Kidney epithelial cell (primary cell): ENCODE measurements around the gene KIF26B. TPM values are rescaled to one million over a fixed set of nuclear protein-coding genes. Genes with fewer than 3 reads are reported as not detected.

Source experiments
- DNase-seq: peaks from one replicate; pipeline ENCODE4 v3.0.0-alpha.2; 2010; ENCODE audit warnings: low read depth
- H3K27me3 ChIP-seq: 2 replicates; pipeline ENCODE4 v1.6.0; 2011; ENCODE audit warnings: low read length; ENCODE audit not compliant: control insufficient read depth, insufficient read depth
- H3K36me3 ChIP-seq: 2 replicates; pipeline ENCODE4 v1.5.1; 2011; ENCODE audit warnings: low read length; ENCODE audit not compliant: control insufficient read depth, insufficient read depth
- H3K4me3 ChIP-seq: 2 replicates; pipeline ENCODE4 v1.5.1; 2011; ENCODE audit warnings: low read depth, mild to moderate bottlenecking, control low read depth, low read length
- total RNA-seq: library from RNA; depleted of rRNA; stranded (reverse); fragments of >200 nt; gene quantifications from 2 replicates; pipeline ENCODE4 v1.2.3, GENCODE V29; 2015
- TF ChIP-seq, protein P1 (sequence below): IDR thresholded peaks from 2 replicates; pipeline ENCODE4 v1.5.1; 2011; ENCODE audit warnings: mild to moderate bottlenecking, moderate library complexity, low read length, control low read depth, inconsistent platforms; ENCODE audit not compliant: insufficient read depth, poor library complexity, severe bottlenecking

KIF26B gene
- total RNA-seq, 1 donor from 2014 or later, result 14.6 TPM

DNA sequence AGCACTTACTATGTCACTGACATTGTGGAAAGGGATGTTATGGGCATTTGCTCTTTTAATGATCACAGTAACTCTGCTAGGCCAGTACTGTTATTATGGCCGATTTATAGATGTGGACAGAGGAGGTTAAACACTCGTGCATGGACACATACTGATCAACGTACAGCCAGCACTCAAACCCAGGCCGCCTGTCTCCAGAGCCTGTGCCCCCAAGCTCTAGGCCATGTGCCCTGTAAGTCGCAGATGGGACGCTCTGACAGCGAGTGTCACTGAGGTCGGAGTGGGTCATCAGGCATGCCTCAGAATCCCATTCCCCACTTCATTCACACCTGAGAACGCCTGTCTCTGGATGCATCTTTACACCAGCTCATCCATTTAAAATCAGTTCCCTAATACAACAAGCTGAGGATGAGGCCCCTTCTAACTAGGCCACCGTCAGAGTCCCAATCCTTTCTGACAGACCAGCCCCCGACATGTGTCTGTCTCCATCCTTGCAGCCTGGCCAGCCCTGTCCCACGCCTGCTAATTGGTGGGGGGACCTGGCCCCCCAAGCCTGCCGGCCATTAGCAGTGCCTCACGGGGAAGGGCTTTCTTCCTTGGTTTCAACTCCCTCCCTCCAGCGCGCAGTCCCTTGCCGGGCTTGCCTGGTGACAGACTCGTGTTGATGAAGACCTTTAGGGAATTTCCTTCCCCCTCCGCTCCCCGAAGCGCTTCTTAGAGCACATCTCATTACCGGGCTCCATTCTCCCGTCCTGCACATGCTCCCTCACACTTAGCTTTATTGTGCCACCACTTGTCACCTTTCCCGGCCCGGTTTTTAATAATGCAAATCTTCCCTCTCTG is 436.8 kb downstream of the KIF26B start:
- no peak for DNase-seq
- Histone ChIP-seq H3K27me3 (no peaks in the 10 kb centered on the region), H3K4me3 (no peak overlapping the region), H3K36me3 (no peaks in the 10 kb centered on the region)
- TF ChIP-seq, protein P1, sequence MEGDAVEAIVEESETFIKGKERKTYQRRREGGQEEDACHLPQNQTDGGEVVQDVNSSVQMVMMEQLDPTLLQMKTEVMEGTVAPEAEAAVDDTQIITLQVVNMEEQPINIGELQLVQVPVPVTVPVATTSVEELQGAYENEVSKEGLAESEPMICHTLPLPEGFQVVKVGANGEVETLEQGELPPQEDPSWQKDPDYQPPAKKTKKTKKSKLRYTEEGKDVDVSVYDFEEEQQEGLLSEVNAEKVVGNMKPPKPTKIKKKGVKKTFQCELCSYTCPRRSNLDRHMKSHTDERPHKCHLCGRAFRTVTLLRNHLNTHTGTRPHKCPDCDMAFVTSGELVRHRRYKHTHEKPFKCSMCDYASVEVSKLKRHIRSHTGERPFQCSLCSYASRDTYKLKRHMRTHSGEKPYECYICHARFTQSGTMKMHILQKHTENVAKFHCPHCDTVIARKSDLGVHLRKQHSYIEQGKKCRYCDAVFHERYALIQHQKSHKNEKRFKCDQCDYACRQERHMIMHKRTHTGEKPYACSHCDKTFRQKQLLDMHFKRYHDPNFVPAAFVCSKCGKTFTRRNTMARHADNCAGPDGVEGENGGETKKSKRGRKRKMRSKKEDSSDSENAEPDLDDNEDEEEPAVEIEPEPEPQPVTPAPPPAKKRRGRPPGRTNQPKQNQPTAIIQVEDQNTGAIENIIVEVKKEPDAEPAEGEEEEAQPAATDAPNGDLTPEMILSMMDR, result no peak

DNA sequence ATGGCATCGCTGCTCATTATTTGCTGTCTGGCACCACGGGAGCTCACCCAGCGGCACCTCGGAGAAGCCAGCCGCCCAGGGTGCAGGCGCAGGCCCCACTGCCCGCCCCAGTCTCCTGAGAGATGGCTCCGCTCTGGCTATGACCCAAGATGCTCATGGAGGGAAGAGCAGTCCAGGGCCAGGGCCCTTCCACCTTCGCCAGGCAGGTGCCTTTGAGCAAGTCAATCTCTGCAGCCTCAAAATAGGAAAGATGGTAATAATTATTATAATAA is 437.3 kb downstream of the KIF26B start:
- H3K27me3 ChIP-seq, result no peaks in the 10 kb centered on the region

DNA sequence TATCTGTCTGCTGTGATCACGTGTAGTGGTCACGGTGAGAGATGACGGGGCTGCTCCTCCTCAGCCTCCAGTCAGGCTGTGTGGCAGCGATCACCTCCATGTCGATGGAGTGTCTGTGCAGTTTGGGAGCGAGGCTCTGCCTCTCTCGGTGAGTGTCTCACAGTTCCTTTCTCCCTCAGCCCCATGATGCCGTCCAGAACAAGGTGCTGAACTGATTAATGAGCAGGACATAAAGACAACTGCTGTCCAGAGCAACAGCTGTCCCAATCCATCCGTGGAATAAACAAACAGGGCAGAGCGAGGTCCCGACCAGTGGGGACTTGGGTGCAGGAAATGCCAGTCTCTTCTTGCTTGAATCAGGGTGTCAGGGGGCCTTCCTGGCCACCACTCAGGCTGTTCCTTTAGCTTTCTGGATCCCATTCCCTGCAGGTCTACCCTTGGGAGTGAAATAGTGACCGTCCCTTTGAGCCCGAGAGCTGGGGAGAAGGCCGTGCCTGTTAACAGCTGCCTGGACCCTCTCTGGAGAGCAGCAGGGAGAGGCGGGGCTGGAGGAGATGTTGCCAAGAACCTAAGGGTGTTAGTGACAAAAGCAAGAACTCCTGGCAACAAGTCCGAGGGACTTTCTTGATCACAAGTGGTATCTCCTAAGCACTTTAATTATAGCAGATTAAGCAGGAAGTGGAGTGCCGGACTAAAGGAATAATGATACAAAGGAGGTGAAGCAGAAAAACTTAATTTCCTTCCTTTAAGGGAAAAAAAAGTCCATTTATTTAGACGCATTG is 443.9 kb downstream of the KIF26B start:
- H3K27me3 ChIP-seq, result no peaks in the 10 kb centered on the region
- H3K36me3 ChIP-seq, result no peaks in the 10 kb centered on the region
- H3K4me3 ChIP-seq, result no peak overlapping the region
- DNase-seq, result no peak
- TF ChIP-seq, protein P1, result no peak

More for the DNA sequence above, 437.3 kb downstream of the KIF26B start:
- Histone ChIP-seq H3K36me3 (no peaks in the 10 kb centered on the region), H3K4me3 (no peak overlapping the region)
- TF ChIP-seq, protein P1, result no peak
- no peak for DNase-seq

DNA sequence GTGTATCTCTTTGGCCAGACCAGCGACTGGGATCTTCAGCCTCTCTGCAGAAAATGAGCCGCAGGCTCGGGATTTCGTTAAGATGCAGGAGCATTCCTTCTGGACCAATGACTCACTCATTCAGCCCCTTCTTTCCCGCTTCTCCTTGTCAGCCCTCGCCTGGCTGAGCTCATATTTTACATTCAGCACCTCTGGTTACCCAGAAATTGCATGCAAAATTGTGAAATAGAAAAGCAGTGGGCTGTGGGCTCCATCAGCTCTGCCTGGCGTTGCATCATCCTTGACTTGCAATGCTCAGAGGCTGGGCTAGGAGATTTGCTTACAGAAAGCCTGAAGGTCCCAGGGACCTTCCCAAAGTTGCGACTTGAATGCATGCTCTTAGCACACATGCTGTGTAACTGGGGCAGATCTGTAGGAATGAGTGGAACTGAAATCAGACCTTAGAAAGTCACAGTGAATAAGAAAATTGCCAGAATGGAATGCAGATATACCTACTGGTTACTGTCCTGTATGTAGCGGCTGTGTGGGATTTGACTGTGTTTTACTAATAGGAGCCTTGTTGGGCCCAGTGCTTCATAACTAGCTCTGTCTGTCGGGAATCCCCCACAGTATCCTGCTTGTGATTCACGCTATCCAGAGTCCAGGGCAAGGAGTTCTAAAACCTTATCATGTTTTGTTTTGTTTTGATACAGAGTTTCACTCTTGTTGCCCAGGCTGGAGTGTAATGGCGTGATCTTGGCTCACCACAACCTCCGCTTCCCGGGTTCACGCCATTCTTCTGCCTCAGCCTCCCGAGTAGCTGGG is 444.8 kb downstream of the KIF26B start:
- Histone ChIP-seq H3K36me3 (no peaks in the 10 kb centered on the region), H3K4me3 (no peak overlapping the region), H3K27me3 (no peaks in the 10 kb centered on the region)
- TF ChIP-seq, protein P1, result no peak
- DNase-seq, result no peak

DNA sequence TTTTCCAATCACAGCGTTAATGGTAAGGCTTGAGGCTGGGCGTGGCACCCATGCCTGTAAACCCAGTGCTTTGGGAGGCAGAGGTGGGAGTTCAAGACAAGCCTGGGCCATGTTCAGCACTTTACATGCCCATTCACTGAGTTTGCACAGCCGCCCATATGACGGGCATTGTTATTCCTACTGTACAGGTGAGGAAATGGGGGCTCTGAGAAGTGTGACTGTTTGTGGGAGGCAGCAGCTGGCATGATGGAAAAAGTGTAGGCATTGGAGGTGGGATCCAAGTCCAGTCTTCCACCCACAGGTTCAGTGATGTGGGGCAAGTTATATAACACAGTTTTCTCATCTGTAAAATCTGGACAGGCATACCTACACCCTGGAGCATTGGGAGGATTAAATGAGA is 445.9 kb downstream of the KIF26B start:
- Histone ChIP-seq H3K4me3 (no peak overlapping the region), H3K27me3 (no peaks in the 10 kb centered on the region), H3K36me3 (peaks cover 1% of the 10 kb centered on the region)
- no peak for DNase-seq
- TF ChIP-seq, protein P1, result no peak
